ENCODE data around the gene COQ3. TPM values are rescaled to one million over a fixed set of nuclear protein-coding genes. Genes with fewer than 3 reads are reported as not detected.

Gene COQ3
- total RNA-seq, 2 donors from 2014 or later = 8.8 to 15.1 TPM

- DNase-seq (ENCODE audit: low spot score) = no peak
- no peak overlapping the region for H3K4me3 ChIP-seq
- H3K9me3 ChIP-seq = no peaks in the 10 kb centered on the region
- H3K27me3 ChIP-seq = no peaks in the 10 kb centered on the region
- no peaks in the 10 kb centered on the region for H3K36me3 ChIP-seq
- no peak for TF ChIP-seq CTCF (IDR thresholded peaks at IDR 0.05)
- H3K4me1 ChIP-seq = no peaks in the 10 kb centered on the region
- no peak overlapping the region for H3K27ac ChIP-seq
Measured at GRCh38 chr6:99356641-99357040, 37.4 kb downstream of the COQ3 start.

DNA sequence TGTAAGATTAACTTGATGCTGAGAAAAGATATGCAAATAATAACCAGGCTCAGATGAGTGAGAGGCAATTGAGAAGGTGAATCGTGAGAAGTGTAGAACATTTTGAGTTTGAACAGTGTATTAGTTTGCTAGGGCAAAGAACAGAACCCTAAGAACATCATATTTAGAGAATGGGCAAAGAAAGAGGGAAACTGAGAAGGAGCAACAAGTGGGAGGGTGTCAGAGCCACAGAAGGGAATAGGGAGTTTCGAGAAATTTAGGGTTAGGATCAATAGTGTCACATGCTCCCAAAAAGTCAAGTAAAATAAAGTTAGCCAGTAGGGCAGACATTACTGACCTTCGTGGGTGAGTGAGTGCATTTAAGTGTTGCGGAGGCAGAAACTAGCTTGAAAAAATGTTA, 39.0 kb downstream of the COQ3 start:
- no peaks in the 10 kb centered on the region for H3K36me3 ChIP-seq
- no peak overlapping the region for H3K4me3 ChIP-seq
- H3K27me3 ChIP-seq = peaks cover 0 to 2% of the 10 kb centered on the region in 2 donors
- H3K9me3 ChIP-seq = no peaks in the 10 kb centered on the region
- no peak overlapping the region for H3K27ac ChIP-seq
- TF ChIP-seq CTCF (IDR thresholded peaks at IDR 0.05) = no peak
- H3K4me1 ChIP-seq = peaks cover 0 to 3% of the 10 kb centered on the region in 2 donors
- no peak for DNase-seq (ENCODE audit: low spot score)

DNA sequence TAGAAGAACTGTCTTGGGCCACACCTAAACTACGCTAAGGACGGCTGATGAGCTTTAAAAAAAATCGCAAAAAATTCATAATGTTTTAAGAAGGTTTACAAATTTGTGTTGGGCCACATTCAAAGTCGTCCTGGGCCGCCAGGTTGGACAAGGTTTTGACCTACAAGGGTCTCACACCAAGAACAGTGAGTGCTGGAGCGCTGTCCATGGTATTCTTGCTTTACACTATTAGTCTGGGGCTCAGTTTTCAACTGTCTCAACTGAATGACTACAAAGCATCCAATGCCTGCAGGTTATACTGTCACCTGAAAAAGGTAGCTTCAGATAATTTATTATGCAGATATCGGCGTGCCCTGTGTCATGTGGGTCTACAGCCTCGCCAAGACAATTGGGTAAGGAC, 40.9 kb downstream of the COQ3 start:
- Histone ChIP-seq H3K27ac (no peak overlapping the region), H3K4me3 (no peak overlapping the region), H3K36me3 (no peaks in the 10 kb centered on the region), H3K9me3 (no peaks in the 10 kb centered on the region), H3K4me1 (peaks cover 0 to 11% of the 10 kb centered on the region in 2 donors), H3K27me3 (peaks cover 0 to 5% of the 10 kb centered on the region in 2 donors)
- no peak for TF ChIP-seq CTCF (IDR thresholded peaks at IDR 0.05)
- DNase-seq (ENCODE audit: low spot score) = no peak

GRCh38 chr6:99350573-99350972, 43.4 kb downstream of the COQ3 start:
- H3K4me3 ChIP-seq = no peak overlapping the region
- peaks cover 0 to 5% of the 10 kb centered on the region in 2 donors for H3K27me3 ChIP-seq
- H3K27ac ChIP-seq = no peak overlapping the region
- peaks cover 0 to 11% of the 10 kb centered on the region in 2 donors for H3K4me1 ChIP-seq
- no peaks in the 10 kb centered on the region for H3K36me3 ChIP-seq
- no peak for TF ChIP-seq CTCF (IDR thresholded peaks at IDR 0.05)
- H3K9me3 ChIP-seq = no peaks in the 10 kb centered on the region
- no peak for DNase-seq (ENCODE audit: low spot score)

- Histone ChIP-seq H3K27me3 (peaks cover 0 to 5% of the 10 kb centered on the region in 2 donors), H3K9me3 (no peaks in the 10 kb centered on the region), H3K36me3 (no peaks in the 10 kb centered on the region), H3K4me3 (peak within 1 kb of the TSS; percentile 48 to 63), H3K4me1 (peaks cover 0 to 11% of the 10 kb centered on the region in 2 donors), H3K27ac (no peak within 1 kb of the TSS)
- no peak for DNase-seq (ENCODE audit: low spot score)
- no peak for TF ChIP-seq CTCF (IDR thresholded peaks at IDR 0.05)
Measured at GRCh38 chr6:99349171-99350141, 44.5 kb downstream of the COQ3 start, which contains the start of gene FAXC. Gene FAXC (minus strand): TSS chr6:99349674. CDS start chr6:99349372, 302 bp downstream.
